ENCODE results near the gene NRXN3. TPM values are rescaled to one million over a fixed set of nuclear protein-coding genes. Genes with fewer than 3 reads are reported as not detected.

The NRXN3 gene
- total RNA-seq, 1 donor from 2014 or later = 18.0 TPM

- Histone ChIP-seq H3K79me2 (ENCODE audit: insufficient read depth, low read length) (no peaks in the 10 kb centered on the region), H3K4me2 (ENCODE audit: low read length) (no peak overlapping the region), H4K20me1 (ENCODE audit: insufficient read depth, low read length) (no peaks in the 10 kb centered on the region), H3K9ac (ENCODE audit: low read length) (no peak overlapping the region), H3K4me3 (ENCODE audit: insufficient read depth, low read depth, low read length) (no peak overlapping the region), H3K27ac (ENCODE audit: low read depth, low read length) (no peak overlapping the region), H2AFZ (ENCODE audit: low read depth, low read length) (no peak overlapping the region), H3K4me1 (ENCODE audit: insufficient read depth, low read length) (no peaks in the 10 kb centered on the region), H3K36me3 (ENCODE audit: insufficient read depth, low read length) (no peaks in the 10 kb centered on the region), H3K9me3 (ENCODE audit: insufficient read depth, low read depth, low read length) (no peaks in the 10 kb centered on the region), H3K27me3 (ENCODE audit: insufficient read depth, low read length) (no peaks in the 10 kb centered on the region)
- Mint-ChIP-seq H3K27me3 (ENCODE audit: low read depth, unreplicated experiment) (peaks cover 6% of the 10 kb centered on the region), H3K36me3 (ENCODE audit: low read depth, unreplicated experiment) (no peaks in the 10 kb centered on the region), H3K4me3 (ENCODE audit: unreplicated experiment) (no peak overlapping the region), H3K9me3 (ENCODE audit: unreplicated experiment) (no peaks in the 10 kb centered on the region), H3K27ac (ENCODE audit: unreplicated experiment) (no peak overlapping the region), H3K4me1 (ENCODE audit: low read depth, unreplicated experiment) (peaks cover 1% of the 10 kb centered on the region)
- no peak for FAIRE-seq
- DNase-seq (ENCODE audit: low read depth) = no peak
- no peak for TF ChIP-seq EZH2 (IDR thresholded peaks at IDR 0.05; ENCODE audit: insufficient read depth, low read length)
- TF ChIP-seq CTCF (IDR thresholded peaks at IDR 0.05; ENCODE audit: insufficient read depth, low read depth, low read length) = no peak
Measured at GRCh38 chr14:78746086-78746595, 576.0 kb downstream of the NRXN3 start.

GRCh38 chr14:78747813-78748212, 577.6 kb downstream of the NRXN3 start:
- H3K36me3 Mint-ChIP-seq (ENCODE audit: low read depth, unreplicated experiment) = no peaks in the 10 kb centered on the region
- Histone ChIP-seq H3K27me3 (ENCODE audit: insufficient read depth, low read length) (no peaks in the 10 kb centered on the region), H3K36me3 (ENCODE audit: insufficient read depth, low read length) (no peaks in the 10 kb centered on the region), H3K9me3 (ENCODE audit: insufficient read depth, low read depth, low read length) (no peaks in the 10 kb centered on the region), H3K4me2 (ENCODE audit: low read length) (no peak overlapping the region), H3K4me3 (ENCODE audit: insufficient read depth, low read depth, low read length) (no peak overlapping the region), H3K79me2 (ENCODE audit: insufficient read depth, low read length) (no peaks in the 10 kb centered on the region), H4K20me1 (ENCODE audit: insufficient read depth, low read length) (no peaks in the 10 kb centered on the region), H3K9ac (ENCODE audit: low read length) (no peak overlapping the region), H3K4me1 (ENCODE audit: insufficient read depth, low read length) (peaks cover 4% of the 10 kb centered on the region), H2AFZ (ENCODE audit: low read depth, low read length) (no peak overlapping the region), H3K27ac (ENCODE audit: low read depth, low read length) (no peak overlapping the region)
- FAIRE-seq (no peak), DNase-seq (ENCODE audit: low read depth) (no peak)
- peaks cover 6% of the 10 kb centered on the region for H3K27me3 Mint-ChIP-seq (ENCODE audit: low read depth, unreplicated experiment)
- H3K27ac Mint-ChIP-seq (ENCODE audit: unreplicated experiment) = no peak overlapping the region
- H3K9me3 Mint-ChIP-seq (ENCODE audit: unreplicated experiment) = no peaks in the 10 kb centered on the region
- peaks cover 7% of the 10 kb centered on the region for H3K4me1 Mint-ChIP-seq (ENCODE audit: low read depth, unreplicated experiment)
- no peak overlapping the region for H3K4me3 Mint-ChIP-seq (ENCODE audit: unreplicated experiment)
- TF ChIP-seq CTCF (IDR thresholded peaks at IDR 0.05; ENCODE audit: insufficient read depth, low read depth, low read length) (no peak), EZH2 (IDR thresholded peaks at IDR 0.05; ENCODE audit: insufficient read depth, low read length) (no peak)

GRCh38 chr14:78752518-78753188, 582.5 kb downstream of the NRXN3 start:
- DNase-seq (ENCODE audit: low read depth) (peak; percentile 29), FAIRE-seq (no peak)
- H3K27me3 Mint-ChIP-seq (ENCODE audit: low read depth, unreplicated experiment) = peaks cover 6% of the 10 kb centered on the region
- peaks cover 9% of the 10 kb centered on the region for H3K4me1 ChIP-seq (ENCODE audit: insufficient read depth, low read length)
- H3K27ac ChIP-seq (ENCODE audit: low read depth, low read length) = no peak overlapping the region
- H3K9me3 Mint-ChIP-seq (ENCODE audit: unreplicated experiment) = no peaks in the 10 kb centered on the region
- no peaks in the 10 kb centered on the region for H3K36me3 ChIP-seq (ENCODE audit: insufficient read depth, low read length)
- no peaks in the 10 kb centered on the region for H3K36me3 Mint-ChIP-seq (ENCODE audit: low read depth, unreplicated experiment)
- no peak overlapping the region for H2AFZ ChIP-seq (ENCODE audit: low read depth, low read length)
- H3K4me3 Mint-ChIP-seq (ENCODE audit: unreplicated experiment) = no peak overlapping the region
- no peak overlapping the region for H3K9ac ChIP-seq (ENCODE audit: low read length)
- no peaks in the 10 kb centered on the region for H4K20me1 ChIP-seq (ENCODE audit: insufficient read depth, low read length)
- H3K4me2 ChIP-seq (ENCODE audit: low read length) = peak overlapping the region; percentile 16
- H3K79me2 ChIP-seq (ENCODE audit: insufficient read depth, low read length) = no peaks in the 10 kb centered on the region
- no peak overlapping the region for H3K27ac Mint-ChIP-seq (ENCODE audit: unreplicated experiment)
- H3K9me3 ChIP-seq (ENCODE audit: insufficient read depth, low read depth, low read length) = no peaks in the 10 kb centered on the region
- TF ChIP-seq EZH2 (IDR thresholded peaks at IDR 0.05; ENCODE audit: insufficient read depth, low read length) (no peak), CTCF (IDR thresholded peaks at IDR 0.05; ENCODE audit: insufficient read depth, low read depth, low read length) (no peak)
- H3K4me3 ChIP-seq (ENCODE audit: insufficient read depth, low read depth, low read length) = no peak overlapping the region
- H3K27me3 ChIP-seq (ENCODE audit: insufficient read depth, low read length) = no peaks in the 10 kb centered on the region
- H3K4me1 Mint-ChIP-seq (ENCODE audit: low read depth, unreplicated experiment) = peaks cover 9% of the 10 kb centered on the region

Data from astrocyte (in vitro differentiated cells and primary cell).